Skeletal muscle satellite cell (primary cell): ENCODE results near the gene RDH11.

Experiments
- H3K27me3 ChIP-seq: 2 replicates; pipeline ENCODE4 v1.7.0; 2013; ENCODE audit warnings: low read length; ENCODE audit not compliant: control insufficient read depth, insufficient read depth
- H3K36me3 ChIP-seq: 2 replicates; pipeline ENCODE4 v1.7.0; 2013; ENCODE audit warnings: mild to moderate bottlenecking, control low read depth, low read length; ENCODE audit not compliant: insufficient read depth
- H3K4me1 ChIP-seq: 2 replicates; pipeline ENCODE4 v1.7.0; 2013; ENCODE audit warnings: low read length; ENCODE audit not compliant: control insufficient read depth, insufficient read depth
- H3K4me2 ChIP-seq: 2 replicates; pipeline ENCODE4 v1.7.0; 2013; ENCODE audit warnings: mild to moderate bottlenecking, low read length
- H3K4me3 ChIP-seq: 2 replicates; pipeline ENCODE4 v1.7.0; 2013; ENCODE audit warnings: low read length
- H3K9ac ChIP-seq: 2 replicates; pipeline ENCODE4 v1.7.0; 2013; ENCODE audit warnings: mild to moderate bottlenecking, low read depth, low read length, moderate library complexity
- H3K9me3 ChIP-seq: replicated peaks from 2 replicates; pipeline ENCODE4 v1.7.0; 2013; ENCODE audit warnings: mild to moderate bottlenecking, control low read depth, low read length

The RDH11 gene

GRCh38 chr14:67674139-67674479 is 21.5 kb downstream of the RDH11 start:
- H3K27me3 ChIP-seq: no peaks in the 10 kb centered on the region
- H3K4me2 ChIP-seq: peak overlapping the region; percentile 94
- peaks cover 18% of the 10 kb centered on the region for H3K36me3 ChIP-seq
- no peaks in the 10 kb centered on the region for H3K9me3 ChIP-seq
- H3K9ac ChIP-seq: peak overlapping the region; percentile 100
- peaks cover 9% of the 10 kb centered on the region for H3K4me1 ChIP-seq
- peak overlapping the region; percentile 97 for H3K4me3 ChIP-seq

GRCh38 chr14:67673451-67673850 is 22.1 kb downstream of the RDH11 start:
- H3K4me2 ChIP-seq: peak overlapping the region; percentile 94
- H3K4me1 ChIP-seq: peaks cover 9% of the 10 kb centered on the region
- H3K9ac ChIP-seq: peak overlapping the region; percentile 100
- no peaks in the 10 kb centered on the region for H3K27me3 ChIP-seq
- H3K9me3 ChIP-seq: no peaks in the 10 kb centered on the region
- H3K4me3 ChIP-seq: peak overlapping the region; percentile 97
- peaks cover 12% of the 10 kb centered on the region for H3K36me3 ChIP-seq

- H3K36me3 ChIP-seq: no peaks in the 10 kb centered on the region
- no peaks in the 10 kb centered on the region for H3K9me3 ChIP-seq
- no peak overlapping the region for H3K4me2 ChIP-seq
- peaks cover 8% of the 10 kb centered on the region for H3K4me1 ChIP-seq
- H3K9ac ChIP-seq: no peak overlapping the region
- no peak overlapping the region for H3K4me3 ChIP-seq
- H3K27me3 ChIP-seq: no peaks in the 10 kb centered on the region
Observed at GRCh38 chr14:67668559-67668958, 27.0 kb downstream of the RDH11 start.

GRCh38 chr14:67666750-67667449 is 28.7 kb downstream of the RDH11 start:
- Histone ChIP-seq H3K4me3 (no peak overlapping the region), H3K9me3 (no peaks in the 10 kb centered on the region), H3K9ac (no peak overlapping the region), H3K27me3 (no peaks in the 10 kb centered on the region), H3K4me2 (no peak overlapping the region), H3K36me3 (no peaks in the 10 kb centered on the region), H3K4me1 (peaks cover 3% of the 10 kb centered on the region)

GRCh38 chr14:67665868-67666267 is 29.7 kb downstream of the RDH11 start:
- Histone ChIP-seq H3K4me1 (peaks cover 3% of the 10 kb centered on the region), H3K36me3 (peaks cover 1% of the 10 kb centered on the region), H3K4me2 (no peak overlapping the region), H3K9me3 (no peaks in the 10 kb centered on the region), H3K9ac (no peak overlapping the region), H3K4me3 (no peak overlapping the region), H3K27me3 (no peaks in the 10 kb centered on the region)

GRCh38 chr14:67663633-67664032 is 31.9 kb downstream of the RDH11 start:
- H3K4me2 ChIP-seq: no peak overlapping the region

GRCh38 chr14:67653651-67654280 is 41.8 kb downstream of the RDH11 start:
- Histone ChIP-seq H3K4me1 (peaks cover 10% of the 10 kb centered on the region), H3K9ac (no peak overlapping the region), H3K4me2 (no peak overlapping the region), H3K36me3 (peaks cover 61% of the 10 kb centered on the region), H3K4me3 (no peak overlapping the region), H3K27me3 (no peaks in the 10 kb centered on the region), H3K9me3 (no peaks in the 10 kb centered on the region)

More at GRCh38 chr14:67663633-67664032, 31.9 kb downstream of the RDH11 start:
- Histone ChIP-seq H3K4me1 (peaks cover 3% of the 10 kb centered on the region), H3K27me3 (no peaks in the 10 kb centered on the region), H3K4me3 (no peak overlapping the region), H3K36me3 (peaks cover 10% of the 10 kb centered on the region), H3K9me3 (no peaks in the 10 kb centered on the region), H3K9ac (no peak overlapping the region)

GRCh38 chr14:67652189-67652588 is 43.4 kb downstream of the RDH11 start:
- no peaks in the 10 kb centered on the region for H3K27me3 ChIP-seq
- H3K36me3 ChIP-seq: peaks cover 62% of the 10 kb centered on the region
- no peak overlapping the region for H3K4me2 ChIP-seq

GRCh38 chr14:67650694-67651093 is 44.9 kb downstream of the RDH11 start:
- Histone ChIP-seq H3K9me3 (no peaks in the 10 kb centered on the region), H3K4me3 (no peak overlapping the region), H3K4me1 (peaks cover 10% of the 10 kb centered on the region), H3K36me3 (peaks cover 50% of the 10 kb centered on the region), H3K4me2 (no peak overlapping the region), H3K27me3 (no peaks in the 10 kb centered on the region), H3K9ac (no peak overlapping the region)

More at GRCh38 chr14:67652189-67652588, 43.4 kb downstream of the RDH11 start:
- Histone ChIP-seq H3K9me3 (no peaks in the 10 kb centered on the region), H3K4me3 (no peak overlapping the region), H3K4me1 (peaks cover 10% of the 10 kb centered on the region), H3K9ac (no peak overlapping the region)

- Histone ChIP-seq H3K36me3 (peaks cover 48% of the 10 kb centered on the region), H3K9ac (no peak overlapping the region), H3K4me2 (no peak overlapping the region), H3K4me1 (peaks cover 10% of the 10 kb centered on the region), H3K4me3 (no peak overlapping the region), H3K9me3 (no peaks in the 10 kb centered on the region), H3K27me3 (no peaks in the 10 kb centered on the region)
Observed at GRCh38 chr14:67650151-67650550, 45.4 kb downstream of the RDH11 start.

- no peak overlapping the region for H3K4me3 ChIP-seq
- peaks cover 31% of the 10 kb centered on the region for H3K36me3 ChIP-seq
- H3K4me2 ChIP-seq: no peak overlapping the region
- no peak overlapping the region for H3K9ac ChIP-seq
- H3K4me1 ChIP-seq: peaks cover 9% of the 10 kb centered on the region
- no peaks in the 10 kb centered on the region for H3K9me3 ChIP-seq
- H3K27me3 ChIP-seq: no peaks in the 10 kb centered on the region
Observed at GRCh38 chr14:67646131-67646530, 49.4 kb downstream of the RDH11 start.

- H3K4me3 ChIP-seq: no peak overlapping the region
- no peak overlapping the region for H3K9ac ChIP-seq
- peaks cover 28% of the 10 kb centered on the region for H3K36me3 ChIP-seq
- H3K27me3 ChIP-seq: no peaks in the 10 kb centered on the region
- no peaks in the 10 kb centered on the region for H3K9me3 ChIP-seq
- H3K4me2 ChIP-seq: no peak overlapping the region
- H3K4me1 ChIP-seq: peaks cover 3% of the 10 kb centered on the region
Observed at GRCh38 chr14:67645414-67645813, 50.1 kb downstream of the RDH11 start.
